ENCODE measurements around the gene MAP3K3.

GRCh38 chr17:63685578-63685977 is 63.4 kb downstream of the MAP3K3 start:
- TF ChIP-seq CTCF (conservative IDR thresholded peaks at IDR 0.05) (no peak), ZFX (IDR thresholded peaks at IDR 0.05) (no peak)
